ENCODE measurements around the gene MAN2C1.
"Not testable (repeated sequence)": the region's sequence is repeated elsewhere in the genome, so short reads cannot be mapped to it uniquely, and the experiment has no call there.

MAN2C1 gene

DNA sequence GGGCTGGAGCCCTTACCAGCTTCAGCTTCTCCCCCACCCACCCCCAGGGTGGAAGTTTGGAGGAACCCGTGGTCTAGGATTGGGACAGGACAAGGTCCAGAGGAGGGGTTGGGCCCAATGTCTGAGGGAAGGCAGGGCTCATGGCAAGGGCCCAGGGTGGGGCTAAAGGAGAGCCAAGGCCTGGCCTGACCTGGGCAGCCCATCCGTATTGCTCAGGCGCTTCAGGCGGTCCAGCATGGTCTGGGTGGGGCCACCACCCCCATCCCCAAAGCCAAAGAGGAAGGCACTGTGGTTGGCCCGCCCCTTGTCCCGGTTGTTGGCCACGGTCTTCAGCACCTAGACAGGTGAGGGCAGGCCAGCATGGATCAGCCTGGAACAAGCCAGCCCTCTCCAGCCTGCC lies 7.6 kb downstream of the MAN2C1 start:
- no peak for DNase-seq

DNA sequence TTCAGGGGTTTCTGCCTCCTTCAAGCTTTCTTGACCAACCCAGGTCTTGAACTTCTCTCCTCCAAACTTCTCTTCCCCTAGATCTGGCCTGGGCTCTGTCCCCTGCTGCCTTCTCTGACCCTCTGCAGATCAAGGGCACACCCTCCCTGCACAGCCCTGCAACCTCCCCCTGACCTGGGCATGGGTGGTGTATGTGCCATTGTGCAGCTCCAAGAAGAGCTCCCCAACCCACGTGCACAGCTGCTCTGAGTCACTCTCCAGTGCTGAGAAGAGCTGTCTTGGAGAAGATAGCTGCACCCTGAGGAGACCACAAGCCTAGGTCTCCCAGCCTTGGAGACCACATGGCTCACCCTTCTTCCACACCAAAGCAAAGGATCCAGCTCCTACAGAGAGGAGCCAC lies 8.0 kb downstream of the MAN2C1 start:
- no peak for DNase-seq

DNA sequence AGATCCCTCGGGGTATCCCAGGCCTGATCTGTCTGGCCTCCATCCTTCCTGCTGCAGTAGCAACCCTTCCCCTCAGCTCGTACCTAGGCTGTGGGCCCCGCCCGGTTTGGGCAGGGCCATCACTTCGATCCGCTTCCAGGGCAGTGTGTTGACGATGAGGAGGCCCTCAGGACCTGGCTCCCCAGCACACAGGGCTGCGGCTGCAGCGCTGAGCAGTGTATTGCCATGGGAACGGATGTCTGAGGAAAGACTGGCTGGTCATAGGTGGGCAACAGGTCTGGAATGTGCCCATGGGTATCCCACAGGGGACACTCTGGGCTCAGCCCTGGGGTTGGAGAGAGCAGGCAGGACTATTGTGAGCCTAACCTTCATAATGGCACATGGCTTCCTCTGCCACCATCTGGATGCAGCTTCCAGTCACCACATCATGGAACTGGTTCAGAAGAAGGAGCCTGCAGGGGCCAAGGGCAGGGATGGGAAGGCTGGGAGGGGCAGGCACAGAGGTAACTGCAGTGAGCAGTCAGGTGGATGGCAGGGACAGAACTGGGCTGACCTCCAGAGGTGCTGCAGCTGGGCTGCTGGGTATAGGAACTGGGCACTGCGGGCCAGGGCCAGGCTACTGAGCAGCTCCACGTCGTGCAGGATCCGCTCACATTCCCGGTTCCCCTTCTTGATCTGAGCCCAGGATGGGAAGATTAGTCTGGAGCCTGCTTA lies 8.7 kb downstream of the MAN2C1 start:
- DNase-seq, result no peak

DNA sequence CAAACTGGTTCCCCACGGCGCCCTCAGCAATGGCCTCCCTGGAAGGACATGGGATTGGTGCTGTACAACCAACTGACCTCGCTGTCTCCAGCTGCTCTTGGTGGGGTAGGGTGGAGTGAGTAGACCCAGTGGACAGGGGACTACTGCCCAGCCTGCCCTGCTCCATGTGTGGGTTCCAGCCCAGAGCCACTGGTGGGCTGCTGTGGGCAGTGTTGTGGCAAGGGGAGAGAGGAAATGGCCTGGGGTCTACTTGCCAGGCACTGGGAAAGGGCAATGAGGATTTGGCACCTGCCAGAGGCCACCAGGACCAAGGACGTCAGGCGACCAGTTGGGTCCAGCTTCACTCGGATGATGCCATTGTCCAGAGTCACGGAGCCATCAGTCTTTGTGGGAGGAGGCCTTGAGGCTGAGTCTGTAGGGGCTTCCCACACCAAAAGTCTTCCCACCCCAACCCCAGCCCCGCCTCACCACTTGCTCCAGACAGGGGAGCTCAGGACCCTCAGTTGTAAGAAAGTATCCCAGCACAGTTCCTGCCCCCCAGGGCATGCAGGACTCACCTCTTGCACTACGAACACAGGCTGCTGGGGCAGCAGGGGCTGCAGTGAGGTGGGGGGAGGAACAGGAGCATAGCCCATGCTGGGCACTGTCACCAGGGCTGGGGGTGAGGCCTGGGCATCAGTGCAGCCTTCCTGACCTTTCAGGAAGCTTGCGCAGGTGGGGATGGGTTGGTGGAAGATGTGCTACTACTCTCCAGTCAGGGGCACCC lies 9.5 kb downstream of the MAN2C1 start:
- DNase-seq, result no peak

DNA sequence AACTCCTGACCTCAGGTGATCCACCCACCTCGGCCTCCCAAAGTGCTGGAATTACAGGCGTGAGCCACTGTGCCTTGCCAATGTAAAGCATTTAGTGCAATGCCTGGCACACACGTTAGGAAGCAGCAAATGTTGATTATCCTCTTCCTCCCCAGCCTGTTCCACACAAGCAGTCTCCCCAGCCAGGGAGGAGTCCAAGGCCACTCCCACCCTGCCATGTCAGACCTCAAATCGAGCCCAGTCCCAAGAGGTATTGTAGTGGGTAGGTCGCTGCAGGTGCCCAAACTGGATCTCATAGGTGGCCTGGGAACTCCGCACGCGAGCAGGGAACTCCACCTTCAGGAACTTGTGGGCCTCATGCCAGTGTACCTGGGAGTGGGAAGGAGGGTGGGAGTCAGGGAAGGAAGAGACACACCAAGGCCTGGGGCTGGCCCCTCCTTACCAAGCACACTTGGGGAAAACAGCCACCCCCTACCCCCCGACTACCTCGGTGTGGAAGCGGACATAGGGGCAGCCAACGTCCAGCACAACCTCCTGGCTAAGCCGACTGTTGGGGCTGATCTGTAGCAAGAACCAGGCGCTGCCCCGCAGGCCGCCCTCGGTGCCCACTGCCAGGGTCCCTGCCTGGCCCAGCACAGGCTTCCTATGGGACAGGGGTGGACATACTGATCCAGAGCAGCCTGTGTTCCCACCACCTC lies 10.3 kb downstream of the MAN2C1 start:
- no peak for DNase-seq

DNA sequence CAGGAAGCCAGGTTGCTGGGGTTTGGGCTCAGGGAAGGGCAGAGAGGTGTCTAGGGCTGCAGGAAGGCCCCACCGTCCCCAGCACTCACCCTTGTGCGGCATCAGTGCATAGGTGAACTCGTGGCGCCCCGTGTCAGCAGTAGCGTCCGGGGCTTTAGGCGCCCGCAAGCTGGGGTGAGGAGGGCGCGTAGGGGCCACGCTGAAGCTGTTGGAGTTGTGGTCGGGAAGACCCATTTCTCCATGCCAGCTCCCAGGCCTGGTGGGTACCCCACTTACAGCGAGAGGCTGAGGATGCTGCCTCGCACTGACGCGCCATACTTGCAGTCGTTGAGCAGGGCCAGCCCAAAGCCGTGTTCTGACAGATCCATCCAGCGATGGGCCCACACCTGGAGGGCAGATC lies 11.9 kb downstream of the MAN2C1 start:
- DNase-seq, result no peak

DNA sequence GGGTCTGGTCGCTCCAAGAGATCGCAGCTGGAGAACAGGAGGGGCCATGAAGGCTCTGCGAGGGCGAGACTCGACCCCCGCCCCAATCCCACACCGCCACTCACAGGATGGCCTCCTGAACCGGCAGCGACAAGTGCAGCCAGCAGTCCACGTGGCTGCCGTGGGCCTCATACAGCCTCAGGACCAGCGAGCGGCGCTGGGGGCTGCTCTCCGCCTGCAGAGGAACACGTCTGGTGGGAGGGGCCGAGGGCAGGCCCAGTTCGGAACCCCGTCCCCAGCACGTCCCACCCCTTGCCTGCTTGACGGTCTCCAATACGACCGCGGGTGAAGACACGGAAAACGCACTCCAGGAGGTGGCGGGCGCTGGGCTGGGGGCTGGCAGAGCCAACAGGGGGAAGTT lies 12.4 kb downstream of the MAN2C1 start:
- no peak for DNase-seq

DNA sequence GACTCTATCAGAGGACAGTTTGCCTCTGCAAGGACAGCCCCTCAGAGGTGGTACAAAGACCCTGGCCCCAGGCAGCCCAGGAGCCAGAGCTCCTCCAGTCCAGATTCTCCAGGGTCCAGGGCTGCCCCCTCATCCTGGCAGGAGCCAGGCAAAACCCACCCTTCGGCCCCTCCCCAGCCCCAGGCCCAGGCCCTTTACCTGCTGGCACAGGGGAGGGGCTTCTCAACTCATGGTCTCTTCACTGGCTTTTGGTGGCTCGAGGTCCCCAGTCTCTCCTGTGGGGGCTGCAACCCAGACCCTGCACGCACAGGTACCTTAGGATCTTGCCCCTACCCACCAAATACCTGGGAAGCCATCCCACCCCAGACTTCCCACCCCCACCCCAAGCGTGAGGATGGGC lies 13.0 kb downstream of the MAN2C1 start:
- no peak for DNase-seq

DNA sequence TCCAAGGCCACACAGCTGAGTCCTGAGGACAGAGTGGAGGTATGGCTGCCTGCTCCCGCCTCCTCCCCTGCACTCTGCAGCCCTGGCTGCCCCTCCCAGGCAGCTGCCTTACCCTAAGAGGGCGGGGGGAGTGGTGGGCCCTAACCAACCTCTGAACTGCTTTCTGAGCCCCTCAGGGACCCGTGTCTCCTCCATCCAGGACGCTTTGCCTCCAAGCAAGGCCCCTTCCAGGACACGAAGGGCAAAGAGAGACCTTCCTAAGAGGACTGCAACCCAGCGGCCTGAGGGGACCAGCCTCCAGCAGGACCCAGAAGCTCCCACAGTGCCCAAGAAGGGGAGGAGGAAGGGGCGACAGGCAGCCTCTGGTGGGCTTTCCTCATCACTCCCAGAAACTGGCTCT lies 14.0 kb downstream of the MAN2C1 start:
- no peak for DNase-seq

DNA sequence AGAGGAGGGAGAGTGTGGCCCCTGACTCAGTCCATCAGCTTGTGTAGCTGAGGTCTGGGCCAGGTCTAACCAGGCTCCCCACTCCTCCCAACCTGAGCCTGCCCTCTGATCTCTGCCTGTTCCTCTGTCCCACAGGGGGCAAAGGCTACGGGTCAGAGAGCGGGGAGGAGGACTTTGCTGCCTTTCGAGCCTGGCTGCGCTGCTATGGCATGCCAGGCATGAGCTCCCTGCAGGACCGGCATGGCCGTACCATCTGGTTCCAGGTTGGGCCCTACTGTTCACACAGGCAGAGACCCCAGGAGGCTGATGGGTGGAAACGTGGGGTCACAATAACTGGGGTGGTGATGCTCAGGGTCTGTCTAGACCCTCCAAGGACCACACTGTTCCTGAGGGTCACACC lies 14.8 kb downstream of the MAN2C1 start:
- DNase-seq, result no peak

DNA sequence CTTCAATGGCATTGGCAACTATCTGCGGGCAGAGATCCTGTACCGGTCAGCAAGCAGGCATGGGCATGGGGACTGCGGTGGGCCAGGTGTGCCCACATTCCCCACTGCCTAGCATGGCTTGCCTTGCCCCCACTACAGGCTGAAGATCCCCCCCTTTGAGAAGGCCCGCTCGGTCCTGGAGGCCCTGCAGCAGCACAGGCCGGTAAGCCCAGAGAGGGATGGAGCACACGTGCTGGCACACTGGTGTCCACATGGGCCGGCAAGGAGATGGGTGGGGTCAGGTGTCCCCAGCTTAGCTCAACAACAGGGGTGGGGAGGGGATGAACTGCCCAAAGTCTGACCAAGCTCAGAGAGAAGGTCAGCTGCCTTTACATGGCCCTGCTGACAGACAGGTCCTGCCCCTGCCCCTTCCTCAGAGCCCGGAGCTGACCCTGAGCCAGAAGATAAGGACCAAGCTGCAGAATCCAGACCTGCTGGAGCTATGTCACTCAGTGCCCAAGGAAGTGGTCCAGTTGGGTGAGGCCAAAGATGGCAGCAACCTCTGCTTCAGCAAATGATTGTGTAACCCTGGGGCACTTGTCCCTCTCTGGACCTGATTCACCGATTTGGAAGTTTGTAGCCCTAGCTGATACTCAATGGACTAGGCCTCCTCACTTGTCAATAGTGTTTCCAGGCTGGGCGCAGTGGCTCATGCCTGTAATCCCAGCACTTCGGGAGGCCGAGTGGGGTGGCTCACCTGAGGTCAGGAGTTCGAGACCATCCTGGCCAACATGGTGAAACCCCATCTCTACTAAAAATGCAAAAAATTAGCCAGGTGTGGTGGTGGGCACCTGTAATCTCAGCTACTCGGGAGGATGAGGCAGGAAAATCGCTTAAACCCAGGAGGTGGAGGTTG lies 16.0 kb downstream of the MAN2C1 start:
- DNase-seq, result no peak

DNA sequence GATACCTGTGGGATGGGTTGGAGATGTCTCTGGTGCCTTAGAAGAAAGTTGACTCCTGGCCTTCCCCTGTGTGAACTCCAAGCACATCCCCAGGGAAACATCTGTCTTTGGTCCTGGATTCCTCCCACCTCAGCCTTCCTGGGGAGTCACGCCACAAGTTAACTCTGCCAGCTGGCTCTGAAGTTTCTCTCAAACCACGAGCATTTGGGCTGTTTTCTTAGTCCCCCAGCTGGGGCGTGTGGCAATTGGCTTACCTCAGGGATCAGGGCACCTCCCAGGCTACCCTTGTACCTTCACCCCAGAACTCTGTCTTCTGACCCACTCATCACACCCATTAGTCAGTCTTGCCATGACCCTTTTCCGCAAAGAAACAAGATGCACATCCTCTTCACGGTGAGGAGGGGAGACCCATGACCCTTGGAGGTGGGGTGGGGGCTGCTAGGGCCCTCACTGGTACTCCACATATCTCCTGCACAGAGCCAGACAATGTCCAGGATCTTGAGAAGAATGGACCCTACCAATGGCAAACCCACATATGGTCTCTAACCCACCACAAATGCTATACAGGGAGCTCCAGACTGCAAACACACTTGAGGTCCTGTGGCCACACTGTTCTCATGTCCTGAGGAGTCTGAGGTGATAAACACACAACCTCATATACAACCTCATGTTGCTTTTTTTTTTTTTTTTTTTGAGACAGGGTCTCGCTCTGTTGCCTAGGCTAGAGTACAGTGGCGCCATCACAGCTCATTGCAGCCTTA lies 17.6 kb downstream of the MAN2C1 start:
- no peak for DNase-seq

DNA sequence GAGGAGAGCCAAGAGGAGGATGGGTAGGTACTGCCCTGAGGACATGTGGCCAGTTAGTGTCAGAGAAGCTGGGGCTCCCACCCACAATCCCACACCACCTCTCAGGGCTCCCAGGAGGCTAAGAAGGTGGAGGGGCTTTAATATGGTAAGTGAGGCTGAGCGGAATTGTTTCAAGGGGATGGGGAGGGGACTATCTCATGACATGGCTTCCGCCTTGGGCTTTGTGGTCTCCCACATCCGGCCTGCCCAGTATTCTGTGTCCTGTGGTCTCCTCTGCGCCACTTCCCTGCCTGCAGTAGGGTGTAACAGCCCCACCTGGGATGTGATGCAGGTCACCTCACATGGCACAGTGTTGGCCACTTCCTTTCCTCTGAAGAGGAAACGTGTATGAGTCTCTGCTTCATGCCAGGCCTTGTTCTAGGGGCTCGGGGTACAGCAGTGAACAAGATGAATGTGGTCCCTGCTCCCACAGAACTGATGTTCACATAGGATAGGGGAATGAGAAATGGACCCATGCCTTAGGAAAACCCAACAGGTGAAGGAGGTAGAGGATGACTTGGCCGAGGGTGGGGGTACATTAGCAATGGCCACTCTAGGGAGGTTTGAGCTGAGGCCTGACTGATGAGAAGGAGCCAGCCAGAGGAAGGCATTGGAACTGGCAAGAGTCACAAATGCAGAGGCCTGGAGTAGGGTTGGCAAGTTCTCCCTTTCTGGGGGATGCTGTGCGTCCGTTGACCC lies 18.4 kb downstream of the MAN2C1 start:
- peak; percentile 40 for DNase-seq

DNA sequence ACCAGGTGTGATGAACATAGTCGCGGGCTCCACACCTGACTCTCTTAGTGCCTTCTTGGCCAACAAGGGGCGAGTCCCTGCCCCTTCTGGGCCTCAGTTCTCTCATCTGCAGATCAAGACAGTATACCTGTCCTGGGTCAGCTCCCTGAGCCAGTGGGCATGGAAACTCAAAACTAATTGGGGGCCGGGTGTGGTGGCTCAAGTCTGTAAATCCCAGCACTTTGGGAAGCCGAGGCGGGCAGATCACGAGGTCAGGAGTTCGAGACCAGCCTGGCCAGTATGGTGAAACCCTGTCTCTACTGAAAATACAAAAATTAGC lies 19.1 kb downstream of the MAN2C1 start:
- not testable (repeated sequence) for DNase-seq

DNA sequence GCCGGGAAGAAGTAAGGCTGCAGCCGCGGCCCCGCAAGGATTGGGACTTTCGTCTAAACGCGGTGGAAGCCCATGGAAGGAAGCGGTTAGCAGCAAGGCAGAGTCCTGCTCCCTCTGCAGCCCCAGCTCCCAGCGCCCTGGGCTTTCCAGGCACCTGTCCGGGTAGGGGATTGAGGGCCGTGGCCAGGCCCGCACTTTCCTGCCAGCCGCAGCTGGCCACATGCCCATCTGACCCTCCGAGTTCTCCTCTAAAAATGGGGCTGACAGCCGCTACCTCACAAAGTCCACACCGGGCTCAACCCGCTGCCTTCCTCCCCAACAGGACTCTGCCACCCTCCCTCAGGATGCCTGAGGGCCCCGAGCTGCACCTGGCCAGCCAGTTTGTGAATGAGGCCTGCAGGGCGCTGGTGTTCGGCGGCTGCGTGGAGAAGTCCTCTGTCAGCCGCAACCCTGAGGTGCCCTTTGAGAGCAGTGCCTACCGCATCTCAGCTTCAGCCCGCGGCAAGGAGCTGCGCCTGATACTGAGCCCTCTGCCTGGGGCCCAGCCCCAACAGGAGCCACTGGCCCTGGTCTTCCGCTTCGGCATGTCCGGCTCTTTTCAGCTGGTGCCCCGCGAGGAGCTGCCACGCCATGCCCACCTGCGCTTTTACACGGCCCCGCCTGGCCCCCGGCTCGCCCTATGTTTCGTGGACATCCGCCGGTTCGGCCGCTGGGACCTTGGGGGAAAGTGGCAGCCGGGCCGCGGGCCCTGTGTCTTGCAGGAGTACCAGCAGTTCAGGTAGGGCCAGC lies 19.7 kb downstream of the MAN2C1 start:
- no peak for DNase-seq

DNA sequence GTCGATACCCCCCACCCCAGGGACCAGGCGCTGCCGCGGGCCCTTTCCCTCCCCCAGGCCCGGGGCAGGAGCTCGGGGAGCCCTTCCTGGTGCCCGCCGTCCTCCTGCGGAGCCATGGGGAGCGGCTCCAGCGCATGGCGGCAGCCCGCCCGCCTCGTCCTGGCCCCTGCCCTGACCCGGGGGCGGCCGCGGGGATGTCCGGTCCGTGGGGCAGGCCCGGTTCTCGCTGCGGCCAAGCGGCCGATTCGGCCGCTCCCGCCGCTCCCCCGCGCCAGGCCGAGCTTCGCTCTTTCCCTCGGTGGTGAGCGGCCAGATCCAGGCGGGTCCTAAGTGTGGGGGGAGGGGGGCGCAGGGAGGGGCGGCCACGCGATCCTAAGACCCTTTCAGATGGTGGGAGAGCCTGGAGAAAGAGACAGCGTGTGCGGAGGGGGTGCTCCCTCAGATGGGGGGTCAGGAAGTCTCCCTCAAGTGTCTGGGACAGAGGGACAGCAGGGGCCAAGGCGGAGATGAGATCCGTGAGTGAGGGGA lies 20.3 kb downstream of the MAN2C1 start:
- DNase-seq, result no peak

DNA sequence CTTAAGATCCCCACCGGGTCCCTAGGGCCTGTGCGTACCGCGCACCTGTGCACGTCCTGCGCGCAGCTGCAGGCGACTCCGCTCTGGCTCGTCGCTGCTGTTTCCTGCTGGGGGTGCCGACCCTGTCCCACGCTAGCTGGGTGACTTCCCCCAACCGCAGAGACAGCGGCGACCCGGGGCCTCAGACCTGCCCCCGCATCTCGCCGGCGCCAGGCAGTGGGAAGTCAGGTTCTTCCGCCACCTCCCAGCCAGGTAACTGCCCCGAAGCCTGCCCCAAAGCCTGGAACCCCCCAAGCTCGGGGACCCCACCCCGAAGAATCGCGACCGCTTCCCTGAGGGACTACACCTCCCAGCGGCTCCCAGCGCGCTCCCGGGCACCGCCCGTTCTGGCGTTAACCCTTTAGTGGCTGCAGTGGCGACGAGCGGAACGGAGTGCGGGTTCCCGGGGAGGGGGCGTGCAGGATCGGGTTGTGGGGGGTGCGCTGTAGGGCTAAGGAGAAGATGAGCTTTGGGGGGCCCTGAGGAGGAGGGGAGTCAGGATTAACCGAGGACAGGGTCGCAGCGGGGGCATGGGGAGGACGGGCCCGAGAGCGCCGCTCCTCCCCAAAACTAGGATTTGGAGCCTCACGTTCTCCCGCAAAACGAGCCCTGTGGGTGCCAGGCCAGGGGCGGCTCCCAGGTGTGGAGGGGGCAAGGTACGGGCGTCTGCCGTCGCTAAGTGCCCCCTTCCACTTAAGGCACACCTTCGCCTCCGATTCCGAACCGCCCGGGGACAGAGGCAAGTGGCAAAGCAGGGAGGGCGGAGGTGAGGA lies 21.0 kb downstream of the MAN2C1 start:
- DNase-seq, result peak; percentile 21

DNA sequence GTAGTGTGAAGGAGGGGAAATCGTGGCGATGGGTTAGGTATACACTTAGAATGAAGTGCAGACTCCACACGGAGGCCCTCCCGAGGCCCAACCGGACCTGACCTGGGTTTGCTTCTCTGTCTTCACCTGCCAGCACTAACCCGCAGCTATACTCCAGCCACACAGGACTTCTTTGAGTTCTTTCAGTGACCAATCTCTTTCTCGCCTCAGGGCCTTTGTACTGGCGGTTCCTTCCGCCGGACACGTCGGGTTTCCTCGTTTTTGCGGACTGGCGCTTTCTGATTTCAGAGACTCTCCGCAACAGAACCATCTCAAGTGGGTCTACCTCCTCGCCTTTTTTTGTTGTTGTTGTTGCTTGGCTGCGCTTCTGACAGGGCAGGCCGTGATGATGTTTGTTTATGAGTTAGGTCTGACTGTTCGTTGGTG lies 21.6 kb downstream of the MAN2C1 start, which contains the start of gene NEIL1:
TSS of gene NEIL1 (plus strand) at position 244 of the 426 bp plus-strand sequence. CDS start 1,867 bp downstream, outside the sequence.
- no peak for DNase-seq

DNA sequence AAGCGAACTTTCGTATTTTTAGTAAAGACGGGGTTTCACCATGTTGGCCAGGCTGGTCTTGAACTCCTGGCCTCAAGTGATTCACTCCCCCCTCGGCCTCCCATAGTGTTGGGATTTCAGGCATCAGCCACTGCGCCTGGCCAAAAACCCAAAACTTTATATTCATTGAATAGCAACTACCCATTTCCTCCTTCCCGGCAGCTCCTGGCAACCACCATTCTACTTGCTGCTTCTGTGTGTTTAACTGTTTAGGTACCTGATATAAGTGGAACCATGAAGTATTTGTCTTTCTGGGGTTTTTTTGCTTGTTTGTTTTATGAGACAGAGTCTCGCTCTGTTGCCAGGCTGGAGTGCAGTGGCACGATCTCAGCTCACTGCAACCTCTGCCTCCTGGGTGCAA lies 24.5 kb downstream of the MAN2C1 start:
- DNase-seq, result not testable (repeated sequence)

Data from effector CD8-positive, alpha-beta T cell (primary cell).